ENCODE measurements around the gene TMEM245.

DNA sequence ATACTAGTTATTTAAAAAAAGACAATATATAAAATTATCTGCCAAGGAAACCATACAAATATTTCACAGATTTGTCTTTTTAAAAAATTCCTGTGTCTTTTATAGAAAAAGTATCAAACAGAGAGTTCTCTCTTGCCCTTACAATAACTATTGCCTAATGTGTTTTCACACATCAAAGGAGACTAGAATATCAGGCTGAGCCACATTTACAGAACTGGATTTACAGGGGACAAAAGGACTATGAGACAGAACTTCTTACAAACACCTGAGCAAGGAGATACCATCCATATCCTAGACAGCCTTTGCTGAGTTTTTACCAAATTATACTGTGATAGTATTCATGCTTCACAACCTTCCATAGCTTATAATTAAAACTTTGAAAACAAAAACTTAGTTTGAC, 34.2 kb downstream of the TMEM245 start:
- TF ChIP-seq, protein P1, sequence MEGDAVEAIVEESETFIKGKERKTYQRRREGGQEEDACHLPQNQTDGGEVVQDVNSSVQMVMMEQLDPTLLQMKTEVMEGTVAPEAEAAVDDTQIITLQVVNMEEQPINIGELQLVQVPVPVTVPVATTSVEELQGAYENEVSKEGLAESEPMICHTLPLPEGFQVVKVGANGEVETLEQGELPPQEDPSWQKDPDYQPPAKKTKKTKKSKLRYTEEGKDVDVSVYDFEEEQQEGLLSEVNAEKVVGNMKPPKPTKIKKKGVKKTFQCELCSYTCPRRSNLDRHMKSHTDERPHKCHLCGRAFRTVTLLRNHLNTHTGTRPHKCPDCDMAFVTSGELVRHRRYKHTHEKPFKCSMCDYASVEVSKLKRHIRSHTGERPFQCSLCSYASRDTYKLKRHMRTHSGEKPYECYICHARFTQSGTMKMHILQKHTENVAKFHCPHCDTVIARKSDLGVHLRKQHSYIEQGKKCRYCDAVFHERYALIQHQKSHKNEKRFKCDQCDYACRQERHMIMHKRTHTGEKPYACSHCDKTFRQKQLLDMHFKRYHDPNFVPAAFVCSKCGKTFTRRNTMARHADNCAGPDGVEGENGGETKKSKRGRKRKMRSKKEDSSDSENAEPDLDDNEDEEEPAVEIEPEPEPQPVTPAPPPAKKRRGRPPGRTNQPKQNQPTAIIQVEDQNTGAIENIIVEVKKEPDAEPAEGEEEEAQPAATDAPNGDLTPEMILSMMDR (IDR thresholded peaks at IDR 0.05): no peak
- TF ChIP-seq, protein P2, sequence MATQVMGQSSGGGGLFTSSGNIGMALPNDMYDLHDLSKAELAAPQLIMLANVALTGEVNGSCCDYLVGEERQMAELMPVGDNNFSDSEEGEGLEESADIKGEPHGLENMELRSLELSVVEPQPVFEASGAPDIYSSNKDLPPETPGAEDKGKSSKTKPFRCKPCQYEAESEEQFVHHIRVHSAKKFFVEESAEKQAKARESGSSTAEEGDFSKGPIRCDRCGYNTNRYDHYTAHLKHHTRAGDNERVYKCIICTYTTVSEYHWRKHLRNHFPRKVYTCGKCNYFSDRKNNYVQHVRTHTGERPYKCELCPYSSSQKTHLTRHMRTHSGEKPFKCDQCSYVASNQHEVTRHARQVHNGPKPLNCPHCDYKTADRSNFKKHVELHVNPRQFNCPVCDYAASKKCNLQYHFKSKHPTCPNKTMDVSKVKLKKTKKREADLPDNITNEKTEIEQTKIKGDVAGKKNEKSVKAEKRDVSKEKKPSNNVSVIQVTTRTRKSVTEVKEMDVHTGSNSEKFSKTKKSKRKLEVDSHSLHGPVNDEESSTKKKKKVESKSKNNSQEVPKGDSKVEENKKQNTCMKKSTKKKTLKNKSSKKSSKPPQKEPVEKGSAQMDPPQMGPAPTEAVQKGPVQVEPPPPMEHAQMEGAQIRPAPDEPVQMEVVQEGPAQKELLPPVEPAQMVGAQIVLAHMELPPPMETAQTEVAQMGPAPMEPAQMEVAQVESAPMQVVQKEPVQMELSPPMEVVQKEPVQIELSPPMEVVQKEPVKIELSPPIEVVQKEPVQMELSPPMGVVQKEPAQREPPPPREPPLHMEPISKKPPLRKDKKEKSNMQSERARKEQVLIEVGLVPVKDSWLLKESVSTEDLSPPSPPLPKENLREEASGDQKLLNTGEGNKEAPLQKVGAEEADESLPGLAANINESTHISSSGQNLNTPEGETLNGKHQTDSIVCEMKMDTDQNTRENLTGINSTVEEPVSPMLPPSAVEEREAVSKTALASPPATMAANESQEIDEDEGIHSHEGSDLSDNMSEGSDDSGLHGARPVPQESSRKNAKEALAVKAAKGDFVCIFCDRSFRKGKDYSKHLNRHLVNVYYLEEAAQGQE (IDR thresholded peaks at IDR 0.05; ENCODE audit: insufficient read depth in 1 of 2, low read depth in 2 of 2, low read length in 1 of 2): no peak
- TF ChIP-seq POLR2AphosphoS5 (IDR thresholded peaks at IDR 0.05; ENCODE audit: low read depth, low read length) (no peak), SIN3A (IDR thresholded peaks at IDR 0.05; ENCODE audit: borderline replicate concordance, insufficient read depth, low read depth, low read length) (no peak)

All from Panc1 (cell line).